ENCODE data around the gene PTCH2. TPM values are rescaled to one million over a fixed set of nuclear protein-coding genes. Genes with fewer than 3 reads are reported as not detected.

PTCH2 gene
- total RNA-seq, 1 experiment from 2014 or later, result 1.1 TPM

- 0 out of 2 replicates have a peak, but pooled peaks have one; percentile 7 for TF ChIP-seq GABPB1 (CRISPR knock-in tag; IDR thresholded peaks at IDR 0.05)
Measured at GRCh38 chr1:44819608-44820327, 23.3 kb downstream of the PTCH2 start (continued).

- H3K4me3 Mint-ChIP-seq, result peak overlapping the region; percentile 81
- DNase-seq (ENCODE audit: low spot score), result no peak
- H3K36me3 Mint-ChIP-seq, result no peaks in the 10 kb centered on the region
- H3K4me1 Mint-ChIP-seq, result peaks cover 25% of the 10 kb centered on the region
- no peaks in the 10 kb centered on the region for H3K27me3 Mint-ChIP-seq (ENCODE audit: low read depth)
- TF ChIP-seq GTF2I (CRISPR knock-in tag; conservative IDR thresholded peaks at IDR 0.05), result no peak
- no peak for TF ChIP-seq NR1H2 (CRISPR knock-in tag; IDR thresholded peaks at IDR 0.05)
- TF ChIP-seq RORB (CRISPR knock-in tag; IDR thresholded peaks at IDR 0.05), result 0 out of 2 replicates have a peak, but pooled peaks have one; percentile 34
- ATAC-seq, result peak; percentile 2
- peak overlapping the region; percentile 100 for H3K27ac Mint-ChIP-seq
- H3K9me3 Mint-ChIP-seq, result no peaks in the 10 kb centered on the region
- CTCF ChIA-PET, result interaction anchor here (0.8 to 2.7 kb wide), 7 partner anchors 11 to 191 kb away, joined by 3 to 10 read pairs (median 4); partner anchors contain the start of genes BTBD19, HECTD3, PLK3 and RNU5D-1
- POLR2A ChIA-PET, result interaction anchor here (0.5 to 3.2 kb wide), 14 partner anchors 10 to 296 kb away, joined by 3 to 22 read pairs (median 5); partner anchors contain the start of genes BEST4, BTBD19, PLK3 and PTCH2
Measured at GRCh38 chr1:44819196-44819607, 23.9 kb downstream of the PTCH2 start.

DNA sequence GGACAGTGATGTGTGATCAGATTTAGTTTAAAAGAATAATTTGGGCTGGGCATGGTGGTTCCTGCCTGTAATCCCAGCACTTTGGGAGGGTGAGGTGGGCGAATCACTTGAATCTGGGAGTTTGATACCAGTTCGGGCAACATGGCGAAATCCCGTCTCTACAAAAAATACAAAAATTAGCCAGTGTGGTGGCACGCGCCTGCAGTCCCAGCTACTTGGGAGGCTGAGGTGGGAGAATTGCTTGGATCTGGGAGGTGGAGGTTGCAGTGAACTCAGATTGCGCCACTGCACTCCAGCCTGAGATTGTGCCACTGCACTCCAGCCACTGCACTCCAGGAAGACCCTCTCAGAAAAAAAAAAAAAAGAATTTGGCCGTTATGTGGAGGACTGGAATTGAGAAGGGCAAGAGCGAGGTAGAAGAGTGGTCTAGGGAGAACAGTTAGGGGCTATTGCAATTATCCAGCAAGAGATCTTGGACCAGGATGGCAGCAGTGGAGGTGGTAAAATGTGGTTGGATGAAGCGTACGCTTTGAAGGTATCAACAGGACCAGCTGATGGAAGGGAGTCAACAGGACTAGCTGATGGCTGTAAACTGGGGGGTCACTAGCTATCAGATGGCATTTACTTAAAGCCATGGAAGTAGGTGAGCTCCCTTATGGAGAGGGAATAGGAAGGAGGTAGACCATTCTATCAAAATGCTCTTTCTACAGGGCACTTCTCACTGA is 25.1 kb downstream of the PTCH2 start:
- CTCF ChIA-PET, result interaction anchor here (1.0 to 2.7 kb wide), 5 partner anchors 9 to 89 kb away, joined by 3 to 8 read pairs (median 3); partner anchors contain the start of gene PLK3
- no peaks in the 10 kb centered on the region for H3K9me3 Mint-ChIP-seq
- peak overlapping the region; percentile 63 for H3K27ac Mint-ChIP-seq
- H3K36me3 Mint-ChIP-seq, result no peaks in the 10 kb centered on the region
- POLR2A ChIA-PET, result interaction anchor here (0.6 to 3.1 kb wide), 4 partner anchors 18 to 1081 kb away, joined by 5 to 22 read pairs (median 13); partner anchors contain the start of genes BEST4 and PLK3
- H3K4me3 Mint-ChIP-seq, result 0 out of 2 replicates have a peak overlapping the region, but pooled peaks have one; percentile 31
- DNase-seq (ENCODE audit: low spot score) (no peak), ATAC-seq (no peak)
- peaks cover 25% of the 10 kb centered on the region for H3K4me1 Mint-ChIP-seq
- no peaks in the 10 kb centered on the region for H3K27me3 Mint-ChIP-seq (ENCODE audit: low read depth)
- TF ChIP-seq, protein P1, sequence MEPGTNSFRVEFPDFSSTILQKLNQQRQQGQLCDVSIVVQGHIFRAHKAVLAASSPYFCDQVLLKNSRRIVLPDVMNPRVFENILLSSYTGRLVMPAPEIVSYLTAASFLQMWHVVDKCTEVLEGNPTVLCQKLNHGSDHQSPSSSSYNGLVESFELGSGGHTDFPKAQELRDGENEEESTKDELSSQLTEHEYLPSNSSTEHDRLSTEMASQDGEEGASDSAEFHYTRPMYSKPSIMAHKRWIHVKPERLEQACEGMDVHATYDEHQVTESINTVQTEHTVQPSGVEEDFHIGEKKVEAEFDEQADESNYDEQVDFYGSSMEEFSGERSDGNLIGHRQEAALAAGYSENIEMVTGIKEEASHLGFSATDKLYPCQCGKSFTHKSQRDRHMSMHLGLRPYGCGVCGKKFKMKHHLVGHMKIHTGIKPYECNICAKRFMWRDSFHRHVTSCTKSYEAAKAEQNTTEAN (CRISPR knock-in tag; IDR thresholded peaks at IDR 0.05), result no peak
- TF ChIP-seq ATF3 (CRISPR knock-in tag; conservative IDR thresholded peaks at IDR 0.05), result no peak
- TF ChIP-seq, protein P2, sequence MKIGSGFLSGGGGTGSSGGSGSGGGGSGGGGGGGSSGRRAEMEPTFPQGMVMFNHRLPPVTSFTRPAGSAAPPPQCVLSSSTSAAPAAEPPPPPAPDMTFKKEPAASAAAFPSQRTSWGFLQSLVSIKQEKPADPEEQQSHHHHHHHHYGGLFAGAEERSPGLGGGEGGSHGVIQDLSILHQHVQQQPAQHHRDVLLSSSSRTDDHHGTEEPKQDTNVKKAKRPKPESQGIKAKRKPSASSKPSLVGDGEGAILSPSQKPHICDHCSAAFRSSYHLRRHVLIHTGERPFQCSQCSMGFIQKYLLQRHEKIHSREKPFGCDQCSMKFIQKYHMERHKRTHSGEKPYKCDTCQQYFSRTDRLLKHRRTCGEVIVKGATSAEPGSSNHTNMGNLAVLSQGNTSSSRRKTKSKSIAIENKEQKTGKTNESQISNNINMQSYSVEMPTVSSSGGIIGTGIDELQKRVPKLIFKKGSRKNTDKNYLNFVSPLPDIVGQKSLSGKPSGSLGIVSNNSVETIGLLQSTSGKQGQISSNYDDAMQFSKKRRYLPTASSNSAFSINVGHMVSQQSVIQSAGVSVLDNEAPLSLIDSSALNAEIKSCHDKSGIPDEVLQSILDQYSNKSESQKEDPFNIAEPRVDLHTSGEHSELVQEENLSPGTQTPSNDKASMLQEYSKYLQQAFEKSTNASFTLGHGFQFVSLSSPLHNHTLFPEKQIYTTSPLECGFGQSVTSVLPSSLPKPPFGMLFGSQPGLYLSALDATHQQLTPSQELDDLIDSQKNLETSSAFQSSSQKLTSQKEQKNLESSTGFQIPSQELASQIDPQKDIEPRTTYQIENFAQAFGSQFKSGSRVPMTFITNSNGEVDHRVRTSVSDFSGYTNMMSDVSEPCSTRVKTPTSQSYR (CRISPR knock-in tag; IDR thresholded peaks at IDR 0.05), result no peak
- no peak for TF ChIP-seq ZNF671 (CRISPR knock-in tag; IDR thresholded peaks at IDR 0.05)
- no peak for TF ChIP-seq NFYB (CRISPR knock-in tag; conservative IDR thresholded peaks at IDR 0.05; ENCODE audit: low read depth)
- TF ChIP-seq ZNF416 (CRISPR knock-in tag; IDR thresholded peaks at IDR 0.05), result no peak
- TF ChIP-seq HMGA2 (CRISPR knock-in tag; IDR thresholded peaks at IDR 0.05), result no peak
- no peak for TF ChIP-seq TCF7 (CRISPR knock-in tag; IDR thresholded peaks at IDR 0.05; ENCODE audit: low read depth)
- TF ChIP-seq CREB1 (CRISPR knock-in tag; IDR thresholded peaks at IDR 0.05), result no peak
- TF ChIP-seq ZNF425 (CRISPR knock-in tag; conservative IDR thresholded peaks at IDR 0.05), result no peak
- TF ChIP-seq JAZF1 (CRISPR knock-in tag; IDR thresholded peaks at IDR 0.05), result no peak
- TF ChIP-seq NFATC4 (CRISPR knock-in tag; IDR thresholded peaks at IDR 0.05), result no peak

All from WTC11 (cell line).